ENCODE results near the gene SMC5. TPM values are rescaled to one million over a fixed set of nuclear protein-coding genes. Genes with fewer than 3 reads are reported as not detected.

Gene SMC5
- total RNA-seq, 1 experiment from 2014 or later, result 31.9 TPM

DNA sequence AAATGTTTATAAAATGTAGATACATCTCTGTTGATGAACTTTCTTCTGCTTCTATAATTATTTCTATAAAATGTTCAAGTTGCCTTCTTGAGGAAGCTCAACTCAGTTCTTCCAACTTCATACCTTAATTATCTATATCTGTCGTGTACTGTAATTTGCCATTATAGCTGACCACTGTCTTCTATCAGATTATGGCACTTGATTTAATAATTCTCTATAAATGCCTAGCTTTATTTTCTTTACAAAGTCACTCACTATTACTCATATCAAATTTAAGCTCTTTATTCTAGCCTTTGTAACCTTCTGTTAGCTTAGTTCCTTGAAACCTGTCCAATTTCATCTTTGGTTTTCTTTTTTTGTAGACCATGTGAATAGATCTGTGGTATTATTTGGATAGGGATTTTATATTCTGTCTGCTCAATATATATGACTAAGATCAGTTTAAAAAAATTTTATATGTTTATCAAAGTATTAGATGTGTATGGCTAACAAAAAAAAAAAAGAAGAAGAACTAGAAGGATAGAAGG is 39.5 kb downstream of the SMC5 start:
- H3K4me1 Mint-ChIP-seq (ENCODE audit: insufficient read depth, unreplicated experiment), result peaks cover 14% of the 10 kb centered on the region
- POLR2A ChIA-PET, result interaction anchor here (0.6 to 1.0 kb wide), 3 partner anchors 8 to 242 kb away, joined by 3 to 5 read pairs (median 3); no protein-coding TSS in a partner anchor
- DNase-seq (ENCODE audit: unreplicated experiment), result no peak
- H3K9me3 Mint-ChIP-seq (ENCODE audit: unreplicated experiment), result peaks cover 18% of the 10 kb centered on the region
- CTCF ChIA-PET, result interaction anchor here (0.5 to 1.1 kb wide), 5 partner anchors 10 to 327 kb away, joined by 3 to 7 read pairs (median 3); no protein-coding TSS in a partner anchor
- H3K4me3 Mint-ChIP-seq (ENCODE audit: unreplicated experiment), result no peak overlapping the region
- peaks cover 80% of the 10 kb centered on the region for H3K36me3 Mint-ChIP-seq (ENCODE audit: insufficient read depth, unreplicated experiment)
- BruUV-seq (replicated peaks), result no TSS peak
- TF ChIP-seq, protein P1, sequence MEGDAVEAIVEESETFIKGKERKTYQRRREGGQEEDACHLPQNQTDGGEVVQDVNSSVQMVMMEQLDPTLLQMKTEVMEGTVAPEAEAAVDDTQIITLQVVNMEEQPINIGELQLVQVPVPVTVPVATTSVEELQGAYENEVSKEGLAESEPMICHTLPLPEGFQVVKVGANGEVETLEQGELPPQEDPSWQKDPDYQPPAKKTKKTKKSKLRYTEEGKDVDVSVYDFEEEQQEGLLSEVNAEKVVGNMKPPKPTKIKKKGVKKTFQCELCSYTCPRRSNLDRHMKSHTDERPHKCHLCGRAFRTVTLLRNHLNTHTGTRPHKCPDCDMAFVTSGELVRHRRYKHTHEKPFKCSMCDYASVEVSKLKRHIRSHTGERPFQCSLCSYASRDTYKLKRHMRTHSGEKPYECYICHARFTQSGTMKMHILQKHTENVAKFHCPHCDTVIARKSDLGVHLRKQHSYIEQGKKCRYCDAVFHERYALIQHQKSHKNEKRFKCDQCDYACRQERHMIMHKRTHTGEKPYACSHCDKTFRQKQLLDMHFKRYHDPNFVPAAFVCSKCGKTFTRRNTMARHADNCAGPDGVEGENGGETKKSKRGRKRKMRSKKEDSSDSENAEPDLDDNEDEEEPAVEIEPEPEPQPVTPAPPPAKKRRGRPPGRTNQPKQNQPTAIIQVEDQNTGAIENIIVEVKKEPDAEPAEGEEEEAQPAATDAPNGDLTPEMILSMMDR (IDR thresholded peaks at IDR 0.05; ENCODE audit: unreplicated experiment), result no peak
- intact Hi-C loops (cut with micrococcal nuclease), result no loop called here
- H3K27me3 Mint-ChIP-seq (ENCODE audit: insufficient read depth, unreplicated experiment), result no peaks in the 10 kb centered on the region
- H3K27ac Mint-ChIP-seq (ENCODE audit: low read depth, unreplicated experiment), result no peak overlapping the region

DNA sequence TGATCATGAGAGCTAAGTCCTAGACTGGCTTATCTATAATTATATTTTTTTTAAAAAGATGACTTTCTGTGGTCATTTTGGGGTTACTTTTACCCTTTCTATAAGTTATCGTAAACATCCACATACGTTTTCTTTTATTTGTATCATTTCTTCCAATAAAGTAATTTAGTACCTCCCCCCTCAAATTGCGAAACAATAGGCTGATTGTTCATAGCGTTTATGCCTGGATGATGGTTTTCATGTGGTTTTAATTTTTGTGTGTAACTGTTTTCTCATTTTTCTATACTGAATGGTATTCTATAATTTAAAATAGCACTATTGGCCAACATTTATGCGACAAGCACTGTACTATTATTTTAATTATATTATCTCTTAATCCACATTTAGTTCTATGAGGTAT is 44.5 kb downstream of the SMC5 start:
- Mint-ChIP-seq H3K4me3 (ENCODE audit: unreplicated experiment) (no peak overlapping the region), H3K27ac (ENCODE audit: low read depth, unreplicated experiment) (no peak overlapping the region), H3K36me3 (ENCODE audit: insufficient read depth, unreplicated experiment) (peaks cover 80% of the 10 kb centered on the region), H3K9me3 (ENCODE audit: unreplicated experiment) (peaks cover 7% of the 10 kb centered on the region), H3K4me1 (ENCODE audit: insufficient read depth, unreplicated experiment) (peaks cover 2% of the 10 kb centered on the region), H3K27me3 (ENCODE audit: insufficient read depth, unreplicated experiment) (no peaks in the 10 kb centered on the region)
- ChIA-PET POLR2A (interaction anchor here (0.5 kb wide), 1 partner anchor 8 kb away, joined by 4 read pairs; no protein-coding TSS in a partner anchor), CTCF (no interaction called here)
- TF ChIP-seq, protein P1 (IDR thresholded peaks at IDR 0.05; ENCODE audit: unreplicated experiment), result no peak
- BruUV-seq (replicated peaks), result no TSS peak
- DNase-seq (ENCODE audit: unreplicated experiment), result peak; percentile 1
- intact Hi-C loops (cut with micrococcal nuclease), result no loop called here

DNA sequence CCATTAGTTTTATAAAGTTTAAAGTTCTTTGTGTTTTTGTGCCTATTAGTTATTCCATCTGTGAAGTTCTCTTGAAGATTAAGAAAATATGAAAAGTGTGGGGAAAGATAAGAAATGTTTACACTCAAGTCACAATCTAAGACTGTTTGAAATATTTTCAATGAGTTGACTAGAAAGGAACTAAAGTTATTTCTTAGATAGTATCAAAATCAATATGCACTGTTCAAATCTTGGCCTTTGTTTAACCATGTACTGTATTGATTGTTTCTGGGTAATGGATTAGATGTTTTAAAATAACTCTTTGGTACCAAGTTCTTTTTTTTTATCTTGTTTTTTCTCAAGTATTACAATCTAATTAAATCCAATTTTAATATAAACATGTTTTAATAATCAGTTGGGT is 46.0 kb downstream of the SMC5 start:
- DNase-seq (ENCODE audit: unreplicated experiment), result no peak
- intact Hi-C loops (cut with micrococcal nuclease), result no loop called here
- Mint-ChIP-seq H3K36me3 (ENCODE audit: insufficient read depth, unreplicated experiment) (peaks cover 80% of the 10 kb centered on the region), H3K4me1 (ENCODE audit: insufficient read depth, unreplicated experiment) (no peaks in the 10 kb centered on the region), H3K9me3 (ENCODE audit: unreplicated experiment) (peaks cover 7% of the 10 kb centered on the region), H3K27ac (ENCODE audit: low read depth, unreplicated experiment) (no peak overlapping the region), H3K4me3 (ENCODE audit: unreplicated experiment) (no peak overlapping the region), H3K27me3 (ENCODE audit: insufficient read depth, unreplicated experiment) (no peaks in the 10 kb centered on the region)
- CTCF ChIA-PET, result no interaction called here
- TF ChIP-seq, protein P1 (IDR thresholded peaks at IDR 0.05; ENCODE audit: unreplicated experiment), result no peak
- no TSS peak for BruUV-seq (replicated peaks)
- POLR2A ChIA-PET, result no interaction called here

DNA sequence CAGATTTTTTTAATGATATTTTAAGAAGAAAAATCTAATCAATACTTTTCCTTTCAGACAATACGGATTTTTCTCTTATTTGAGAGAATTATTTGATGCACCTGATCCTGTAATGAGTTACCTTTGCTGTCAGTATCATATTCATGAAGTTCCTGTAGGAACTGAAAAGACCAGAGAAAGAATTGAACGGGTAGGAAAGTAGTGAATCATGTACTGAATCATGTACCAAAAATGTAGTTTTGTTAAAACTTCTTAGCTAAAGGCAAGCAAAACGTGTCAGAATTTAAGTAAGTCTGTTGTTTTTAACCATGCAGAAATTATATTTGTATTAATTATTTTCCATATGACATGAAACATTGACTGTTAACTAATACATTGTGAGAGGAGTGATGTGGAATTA is 56.6 kb downstream of the SMC5 start:
- no peaks in the 10 kb centered on the region for H3K4me1 Mint-ChIP-seq (ENCODE audit: insufficient read depth, unreplicated experiment)
- TF ChIP-seq, protein P1 (IDR thresholded peaks at IDR 0.05; ENCODE audit: unreplicated experiment), result no peak
- ChIA-PET CTCF (interaction anchor here (2.8 kb wide), 1 partner anchor 287 kb away, joined by 9 read pairs; no protein-coding TSS in a partner anchor), POLR2A (no interaction called here)
- BruUV-seq (replicated peaks), result no TSS peak
- intact Hi-C loops (cut with micrococcal nuclease), result no loop called here
- H3K36me3 Mint-ChIP-seq (ENCODE audit: insufficient read depth, unreplicated experiment), result peaks cover 48% of the 10 kb centered on the region
- no peaks in the 10 kb centered on the region for H3K27me3 Mint-ChIP-seq (ENCODE audit: insufficient read depth, unreplicated experiment)
- H3K9me3 Mint-ChIP-seq (ENCODE audit: unreplicated experiment), result no peaks in the 10 kb centered on the region
- no peak overlapping the region for H3K27ac Mint-ChIP-seq (ENCODE audit: low read depth, unreplicated experiment)
- no peak overlapping the region for H3K4me3 Mint-ChIP-seq (ENCODE audit: unreplicated experiment)
- no peak for DNase-seq (ENCODE audit: unreplicated experiment)

Data from MCF 10A (cell line).